ENCODE measurements around the gene PTPRE.

DNA sequence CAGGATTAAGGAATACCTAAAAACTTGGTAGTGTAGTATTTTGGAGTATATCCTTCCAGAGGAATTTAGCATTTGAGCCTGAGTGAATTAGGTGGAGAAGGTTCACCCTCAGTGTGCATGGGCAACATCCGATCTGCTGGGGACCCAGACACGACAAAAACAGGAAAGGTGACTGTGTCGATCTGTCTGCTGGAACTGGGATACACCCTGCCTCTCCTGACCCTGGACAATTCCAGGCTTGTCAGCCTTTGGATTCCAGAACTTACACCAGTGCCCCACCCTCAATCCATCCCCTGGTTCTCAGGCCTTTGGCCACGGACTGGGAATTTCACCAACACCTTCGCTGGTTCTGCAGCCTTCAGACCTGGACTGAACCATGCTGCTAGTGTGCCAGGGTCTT is 41.9 kb downstream of the PTPRE start:
- TF ChIP-seq, protein P1, sequence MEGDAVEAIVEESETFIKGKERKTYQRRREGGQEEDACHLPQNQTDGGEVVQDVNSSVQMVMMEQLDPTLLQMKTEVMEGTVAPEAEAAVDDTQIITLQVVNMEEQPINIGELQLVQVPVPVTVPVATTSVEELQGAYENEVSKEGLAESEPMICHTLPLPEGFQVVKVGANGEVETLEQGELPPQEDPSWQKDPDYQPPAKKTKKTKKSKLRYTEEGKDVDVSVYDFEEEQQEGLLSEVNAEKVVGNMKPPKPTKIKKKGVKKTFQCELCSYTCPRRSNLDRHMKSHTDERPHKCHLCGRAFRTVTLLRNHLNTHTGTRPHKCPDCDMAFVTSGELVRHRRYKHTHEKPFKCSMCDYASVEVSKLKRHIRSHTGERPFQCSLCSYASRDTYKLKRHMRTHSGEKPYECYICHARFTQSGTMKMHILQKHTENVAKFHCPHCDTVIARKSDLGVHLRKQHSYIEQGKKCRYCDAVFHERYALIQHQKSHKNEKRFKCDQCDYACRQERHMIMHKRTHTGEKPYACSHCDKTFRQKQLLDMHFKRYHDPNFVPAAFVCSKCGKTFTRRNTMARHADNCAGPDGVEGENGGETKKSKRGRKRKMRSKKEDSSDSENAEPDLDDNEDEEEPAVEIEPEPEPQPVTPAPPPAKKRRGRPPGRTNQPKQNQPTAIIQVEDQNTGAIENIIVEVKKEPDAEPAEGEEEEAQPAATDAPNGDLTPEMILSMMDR (conservative IDR thresholded peaks at IDR 0.05), result no peak
- no peak for TF ChIP-seq ZFX (IDR thresholded peaks at IDR 0.05)

Data from C4-2B (cell line).